ENCODE results near the gene WASF1.
A peak's percentile ranks its signal among the peaks of the same experiment; 100 is the strongest.
"Not testable (repeated sequence)": the region's sequence is repeated elsewhere in the genome, so short reads cannot be mapped to it uniquely, and the experiment has no call there.

Gene WASF1

DNA sequence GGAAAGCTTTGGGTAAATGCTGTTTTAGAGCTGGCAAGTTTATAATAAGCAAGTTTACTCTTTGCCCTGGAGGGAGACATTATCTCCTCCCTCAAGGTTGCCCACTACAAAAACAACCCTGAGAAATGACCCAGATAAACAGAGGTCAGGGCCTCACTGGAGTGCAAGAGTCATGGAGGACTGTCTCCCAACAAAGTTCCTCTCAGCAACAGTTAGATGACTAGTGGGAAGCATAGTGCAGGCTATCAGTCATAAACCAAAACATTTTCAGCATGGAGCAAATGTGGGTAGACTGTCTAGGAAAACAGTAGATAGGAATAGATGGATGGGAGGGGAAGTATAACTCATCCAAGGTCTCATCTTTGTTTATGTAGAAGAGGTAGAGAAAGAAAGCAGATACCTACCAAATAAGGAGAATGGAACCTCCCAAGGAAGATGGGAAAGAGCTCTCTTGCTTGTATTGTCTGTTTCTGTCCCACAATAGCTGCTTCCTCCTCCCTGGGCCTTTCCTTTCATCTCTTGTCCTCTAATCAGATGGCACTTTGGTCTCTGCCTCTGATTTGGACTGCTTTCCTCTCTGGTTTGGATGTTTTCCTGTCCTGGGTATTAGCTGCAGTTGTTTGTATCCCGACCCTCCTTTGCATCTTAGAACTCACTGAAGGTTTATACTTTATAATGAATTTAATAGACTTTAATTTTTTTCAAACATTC, 95.4 kb downstream of the WASF1 start:
- DNase-seq: no peak

DNA sequence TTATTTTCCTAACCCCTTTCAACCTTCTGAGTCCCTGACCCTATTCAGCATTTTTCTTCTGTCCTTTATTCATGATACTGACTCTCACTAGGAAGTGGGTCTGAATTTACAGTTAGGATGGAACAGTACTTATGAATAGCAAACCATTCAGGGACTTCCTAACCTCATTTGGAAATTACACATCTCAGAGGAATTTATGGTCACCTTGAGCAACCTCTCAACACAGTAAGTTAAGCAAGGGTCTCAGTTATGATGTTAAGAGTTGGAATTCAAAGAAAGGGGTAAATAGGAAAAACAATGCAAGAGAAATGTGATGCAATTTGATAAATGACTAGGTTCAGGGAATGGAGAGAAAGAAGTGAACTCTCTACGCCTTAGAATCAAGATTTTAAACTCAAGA, 104.1 kb downstream of the WASF1 start:
- no peak for DNase-seq

DNA sequence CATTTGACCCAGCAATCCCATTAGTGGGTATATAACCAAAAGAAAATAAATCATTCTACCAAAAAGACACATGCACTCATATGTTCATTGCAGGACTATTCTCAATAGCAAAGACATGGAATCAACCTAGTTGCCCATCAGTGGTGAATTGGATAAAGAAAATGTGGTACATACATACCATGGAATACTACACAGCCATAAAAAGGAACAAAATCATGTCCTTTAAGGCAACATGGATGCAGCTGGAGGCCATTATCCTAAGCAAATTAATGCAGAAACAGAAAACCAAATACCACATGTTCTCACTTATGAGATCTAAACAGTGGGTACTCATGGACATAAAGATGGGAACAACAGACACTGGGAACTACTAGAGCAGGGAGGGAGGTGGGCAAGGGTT, 106.0 kb downstream of the WASF1 start:
- DNase-seq: not testable (repeated sequence)

DNA sequence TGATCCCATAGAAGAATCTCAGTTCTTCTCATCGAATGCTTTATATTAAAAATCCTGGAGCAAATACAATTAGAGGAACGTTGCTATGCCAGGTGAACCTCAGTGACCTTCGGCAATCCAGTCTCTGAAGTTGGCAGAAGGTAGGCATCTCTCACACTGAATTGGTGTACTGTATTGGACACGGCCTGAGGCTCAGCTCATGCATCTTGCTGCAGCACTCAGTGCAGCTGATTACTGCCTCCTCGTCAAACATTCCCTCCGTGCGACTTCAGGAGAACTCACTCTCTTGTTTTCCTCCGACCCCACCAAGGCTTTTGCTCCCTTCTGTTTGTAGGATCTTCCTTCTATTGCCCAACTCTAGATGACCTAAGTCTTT, 110.9 kb downstream of the WASF1 start:
- no peak for DNase-seq

DNA sequence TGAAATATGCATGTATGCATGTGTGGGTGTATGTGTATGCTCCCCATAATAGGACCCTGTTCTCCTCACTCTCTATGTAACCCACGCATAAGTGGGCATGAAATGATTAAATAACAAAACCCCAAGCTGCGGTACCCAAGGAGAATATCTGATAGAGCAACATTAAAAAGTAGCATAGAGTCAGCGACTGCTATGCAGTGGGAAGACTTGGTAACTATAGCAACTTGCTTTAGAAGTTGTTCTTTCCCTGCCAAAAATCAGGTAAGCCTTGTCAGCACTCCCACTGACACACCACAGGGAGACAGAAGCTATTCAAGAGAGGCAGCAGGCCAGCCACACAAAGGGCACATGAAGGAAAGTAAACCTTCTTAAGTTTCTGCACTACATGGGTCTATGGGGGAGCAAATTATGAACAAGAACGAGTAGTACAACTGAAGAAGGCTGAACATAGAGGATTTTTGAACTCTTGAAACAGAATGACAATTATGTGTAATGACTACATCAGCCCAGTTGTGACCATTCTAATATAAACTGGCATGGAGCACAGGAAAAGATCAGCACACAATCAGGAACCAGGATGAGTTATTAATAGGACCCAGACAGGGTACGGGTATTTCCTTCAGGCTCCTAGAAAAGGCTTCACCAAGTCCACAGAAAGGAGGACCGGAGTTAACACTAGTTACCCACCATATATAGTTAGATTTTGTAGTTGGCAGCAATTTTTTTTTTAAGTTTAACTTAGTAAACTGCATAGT, 111.5 kb downstream of the WASF1 start:
- DNase-seq: no peak

DNA sequence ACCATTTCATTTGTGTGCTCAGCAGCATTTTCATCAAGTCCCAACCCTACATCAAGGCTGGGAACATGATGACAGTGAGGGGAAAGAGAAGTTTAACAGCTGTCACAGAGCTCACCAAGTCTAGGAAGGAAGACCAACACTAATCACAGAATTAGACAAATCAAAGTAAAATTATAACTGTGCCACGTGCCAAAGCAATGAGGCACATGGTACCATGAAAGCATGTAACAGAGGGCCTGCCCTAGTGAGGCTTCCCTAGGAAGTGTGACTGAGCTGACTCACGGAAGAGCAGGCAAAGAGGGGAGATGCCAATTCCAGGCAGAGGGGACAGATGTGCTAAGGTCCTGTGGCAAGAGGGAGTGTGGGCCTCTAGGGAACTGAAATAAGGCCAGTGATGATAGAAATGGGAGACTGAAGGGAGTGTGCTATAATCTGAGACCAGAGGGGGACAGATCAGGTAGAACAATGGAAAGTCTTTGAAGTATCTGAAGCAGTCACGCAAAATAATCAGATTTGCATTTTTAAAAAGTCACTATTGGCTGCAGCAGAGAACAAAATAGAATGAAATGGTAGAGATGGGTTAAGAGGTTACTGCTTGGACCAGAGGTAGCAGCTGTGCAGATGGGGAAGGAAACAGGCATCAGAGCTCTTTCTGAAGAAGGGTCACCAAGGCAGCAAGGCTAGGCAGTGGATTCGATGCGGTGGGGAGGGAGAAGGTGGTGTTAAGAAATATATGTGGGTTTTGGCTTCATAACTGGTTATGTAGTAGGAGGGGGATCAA, 114.5 kb downstream of the WASF1 start:
- no peak for DNase-seq

DNA sequence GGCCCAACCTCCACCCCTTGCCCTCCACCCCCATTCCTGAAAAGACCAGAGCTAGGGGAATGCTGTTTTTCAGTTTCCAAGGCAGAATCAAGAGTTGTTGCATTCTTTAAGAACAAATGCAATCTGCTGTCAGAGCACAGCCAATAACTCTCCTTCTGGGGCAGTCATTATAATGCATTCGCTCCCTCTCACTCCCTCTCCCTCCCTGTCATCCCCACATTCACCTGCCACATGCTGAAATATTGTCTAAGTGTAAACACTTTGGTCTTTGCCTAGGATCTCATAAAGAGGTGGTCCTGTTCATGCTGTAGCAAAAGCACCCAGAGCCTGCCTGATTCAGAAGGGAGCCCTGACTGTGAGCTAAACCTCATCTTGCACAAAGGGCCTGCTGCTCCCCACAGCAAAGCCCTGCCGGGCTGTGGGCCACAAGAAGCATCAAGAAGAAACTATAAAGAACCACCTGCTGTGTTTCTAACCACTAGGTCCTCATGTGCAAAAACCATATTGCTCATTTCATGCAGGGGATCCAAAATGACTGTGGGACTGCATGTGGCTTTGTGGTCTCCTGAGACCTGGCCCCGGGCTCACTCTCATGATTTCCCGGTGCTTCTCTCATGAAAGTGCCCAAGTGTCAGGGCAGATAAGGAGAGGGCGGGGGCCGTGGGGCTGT, 115.7 kb downstream of the WASF1 start:
- peak; percentile 34 for DNase-seq

DNA sequence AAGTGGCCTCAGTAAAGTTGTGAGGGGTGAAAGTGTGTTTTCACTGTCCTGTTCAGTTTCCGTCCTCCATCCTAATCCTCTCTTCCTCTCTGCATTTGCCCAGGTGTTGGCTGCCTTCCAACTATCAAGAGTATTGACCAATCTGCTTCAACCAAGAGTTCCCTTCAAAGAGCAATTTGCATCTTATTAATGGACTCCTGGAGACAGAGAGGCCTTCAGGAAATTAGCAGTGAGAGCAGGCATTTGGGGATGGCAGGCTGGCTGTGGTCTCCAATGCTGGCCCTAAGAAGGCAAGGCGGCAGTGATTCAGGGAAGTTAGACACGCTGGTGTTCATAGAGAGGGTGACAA, 124.1 kb downstream of the WASF1 start:
- no peak for DNase-seq

DNA sequence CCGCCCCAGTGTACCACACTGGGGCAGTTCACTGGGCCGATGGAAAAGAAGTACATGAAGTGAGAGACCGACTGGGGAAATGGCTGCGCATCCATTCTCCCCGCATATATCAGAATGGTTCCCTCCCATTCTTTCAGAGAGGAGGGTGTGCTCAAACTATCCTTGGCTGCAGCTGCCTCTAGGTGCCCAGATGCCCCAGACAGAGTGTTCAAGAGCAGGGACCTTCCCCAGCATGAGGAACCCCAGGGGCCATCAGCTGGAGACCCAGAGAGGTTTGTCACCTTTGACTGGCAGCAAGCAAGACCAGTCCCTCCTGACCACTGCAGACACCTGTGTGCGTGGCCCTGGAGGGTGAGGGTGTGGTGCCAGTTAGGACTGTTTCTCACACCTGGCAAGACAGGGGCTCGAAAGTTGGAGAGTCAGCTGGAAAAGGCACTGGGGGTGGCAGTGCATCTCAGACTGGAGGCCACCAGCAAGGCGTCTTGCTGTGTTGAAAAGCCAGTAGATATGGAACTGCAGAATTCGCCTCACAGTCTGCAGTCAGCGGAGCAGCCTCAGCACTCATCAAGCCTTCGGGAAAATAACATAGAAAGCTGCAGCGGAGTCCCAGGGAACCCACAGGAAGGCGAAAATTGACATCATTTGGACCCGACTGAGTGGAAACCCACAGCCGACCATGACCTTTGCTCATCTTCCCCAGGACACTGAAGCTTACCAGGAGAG, 124.6 kb downstream of the WASF1 start:
- DNase-seq: no peak

DNA sequence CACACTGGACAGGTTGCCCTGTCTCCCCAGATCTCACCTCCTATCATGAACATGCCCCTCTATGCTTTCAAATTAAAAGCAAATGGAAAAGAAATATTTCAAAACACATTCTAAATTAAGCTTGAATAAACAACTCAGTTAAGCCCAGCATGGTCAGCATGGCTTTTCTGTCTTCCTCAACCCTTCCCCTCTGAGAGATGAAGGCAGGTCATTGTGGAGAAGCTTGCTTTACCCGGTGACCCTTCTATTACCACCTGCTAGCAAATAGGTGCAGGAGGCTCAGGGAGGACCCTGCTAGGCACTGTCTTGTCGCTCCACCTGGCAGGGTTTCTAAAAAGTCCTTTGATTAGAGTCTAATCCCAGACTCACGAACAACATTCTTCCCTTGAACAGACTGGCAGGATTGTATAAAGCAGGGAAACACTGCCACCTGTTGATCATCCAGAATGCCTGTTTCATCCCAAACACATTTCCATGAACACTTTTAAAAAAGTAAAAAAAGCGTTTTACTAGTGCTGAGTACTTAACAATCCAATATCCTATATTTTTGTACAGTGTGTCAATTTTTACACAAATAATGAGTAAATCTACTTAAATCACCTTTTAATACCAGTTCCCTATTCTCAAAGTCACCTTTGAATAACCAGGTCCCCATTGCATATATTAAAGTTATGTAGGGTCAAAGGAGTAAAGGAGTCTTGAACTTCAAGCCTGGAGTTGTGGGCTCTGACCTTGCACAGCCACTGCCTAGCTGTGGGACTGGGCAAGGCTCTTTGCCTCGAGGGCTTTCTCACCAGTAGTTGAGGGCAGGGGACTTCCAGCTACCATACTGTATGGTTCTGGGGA, 125.9 kb downstream of the WASF1 start:
- DNase-seq: no peak

DNA sequence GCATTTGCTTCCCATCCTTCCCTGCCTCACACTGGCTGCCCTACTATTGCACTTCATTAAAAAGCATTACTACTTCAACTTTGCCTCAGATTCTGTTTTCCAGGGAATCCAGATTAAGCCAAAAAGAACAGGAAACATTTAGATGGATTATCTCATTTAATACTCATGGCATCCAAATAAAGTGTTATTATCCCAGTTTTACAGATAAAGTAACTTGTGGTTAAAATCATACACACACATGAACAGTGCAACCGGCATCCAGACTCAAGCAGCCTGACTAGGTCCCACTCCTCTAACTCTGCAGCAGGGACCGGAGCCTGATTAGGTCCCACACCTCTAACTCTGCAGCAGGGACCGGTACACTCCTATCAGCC, 129.0 kb downstream of the WASF1 start:
- no peak for DNase-seq
